ENCODE data around the gene GPR132. TPM values are rescaled to one million over a fixed set of nuclear protein-coding genes. Genes with fewer than 3 reads are reported as not detected.

GPR132 gene
- total and polyA plus RNA-seq, 2 experiments from 2014 or later: 0.14 TPM; not detected in 1

Small RNA genes within 50 kb of the gene (small RNA-seq; reads per million reads assigned to genes)
- gene AL512356.2 (ENCODE audit: low replicate concordance): not detected

Other genes with a start within 250 kb of the GPR132 start
- 31.3 and 37.1 TPM in 2 replicates for gene CEP170B, start 200.2 kb downstream of the GPR132 start, total RNA-seq (2014; rRNA removed; shearing (Covaris generic))
- 4.6 and 5.3 TPM in 2 replicates for gene CEP170B, start 200.2 kb downstream of the GPR132 start, polyA plus RNA-seq (2016; fragmentation: Nextera tagmentation; extraction: Ambion mirVana)
- 0.08 TPM in 1 of 2 replicates, not detected in the other for gene PLD4, start 140.6 kb downstream of the GPR132 start, total RNA-seq (2014; rRNA removed; shearing (Covaris generic))
- gene PLD4, start 140.6 kb downstream of the GPR132 start, polyA plus RNA-seq (2016; fragmentation: Nextera tagmentation; extraction: Ambion mirVana): 0.21 TPM in 1 of 2 replicates, not detected in the other
- gene AHNAK2, start 87.1 kb downstream of the GPR132 start, total RNA-seq (2014; rRNA removed; shearing (Covaris generic)): 2.6 TPM in 2 replicates
- gene AHNAK2, start 87.1 kb downstream of the GPR132 start, polyA plus RNA-seq (2016; fragmentation: Nextera tagmentation; extraction: Ambion mirVana): 1.1 and 1.6 TPM in 2 replicates
- 1.8 and 4.9 TPM in 2 replicates for gene CLBA1, start 79.6 kb downstream of the GPR132 start, total RNA-seq (2014; rRNA removed; shearing (Covaris generic))
- 1.6 and 1.7 TPM in 2 replicates for gene CLBA1, start 79.6 kb downstream of the GPR132 start, polyA plus RNA-seq (2016; fragmentation: Nextera tagmentation; extraction: Ambion mirVana)
- gene CDCA4, start 44.3 kb downstream of the GPR132 start, total RNA-seq (2014; rRNA removed; shearing (Covaris generic)): 62.4 and 70.7 TPM in 2 replicates
- 32.6 and 37.1 TPM in 2 replicates for gene CDCA4, start 44.3 kb downstream of the GPR132 start, polyA plus RNA-seq (2016; fragmentation: Nextera tagmentation; extraction: Ambion mirVana)
- gene JAG2, start 103.3 kb upstream of the GPR132 start, total RNA-seq (2014; rRNA removed; shearing (Covaris generic)): 9.6 and 10.3 TPM in 2 replicates
- 1.9 and 2.6 TPM in 2 replicates for gene JAG2, start 103.3 kb upstream of the GPR132 start, polyA plus RNA-seq (2016; fragmentation: Nextera tagmentation; extraction: Ambion mirVana)
- 13.6 and 14.8 TPM in 2 replicates for gene NUDT14, start 115.9 kb upstream of the GPR132 start, total RNA-seq (2014; rRNA removed; shearing (Covaris generic))
- 38.4 and 41.0 TPM in 2 replicates for gene NUDT14, start 115.9 kb upstream of the GPR132 start, polyA plus RNA-seq (2016; fragmentation: Nextera tagmentation; extraction: Ambion mirVana)
- gene BTBD6, start 183.1 kb upstream of the GPR132 start, total RNA-seq (2014; rRNA removed; shearing (Covaris generic)): 11.6 and 12.1 TPM in 2 replicates
- gene BTBD6, start 183.1 kb upstream of the GPR132 start, polyA plus RNA-seq (2016; fragmentation: Nextera tagmentation; extraction: Ambion mirVana): 2.2 and 3.2 TPM in 2 replicates
- 27.8 and 29.9 TPM in 2 replicates for gene BRF1, start 235.6 kb upstream of the GPR132 start, total RNA-seq (2014; rRNA removed; shearing (Covaris generic))
- 7.6 and 8.6 TPM in 2 replicates for gene BRF1, start 235.6 kb upstream of the GPR132 start, polyA plus RNA-seq (2016; fragmentation: Nextera tagmentation; extraction: Ambion mirVana)
- gene PACS2, start 249.3 kb upstream of the GPR132 start, total RNA-seq (2014; rRNA removed; shearing (Covaris generic)): 67.7 and 79.0 TPM in 2 replicates
- gene PACS2, start 249.3 kb upstream of the GPR132 start, polyA plus RNA-seq (2016; fragmentation: Nextera tagmentation; extraction: Ambion mirVana): 22.5 and 27.5 TPM in 2 replicates